Neural progenitor cell (in vitro differentiated cells): ENCODE data around the gene TSPAN18.

Source experiments
- CTCF ChIP-seq: fragments of 200-600 bp; sonication (generic); IDR thresholded peaks from 2 replicates; pipeline ENCODE4 v1.5.1; 2017; ENCODE audit warnings: antibody characterized with exemption, mild to moderate bottlenecking
- EZH2 ChIP-seq: fragments of 200-600 bp; sonication (generic); IDR thresholded peaks from 2 replicates; pipeline ENCODE4 v1.6.1; 2017; ENCODE audit warnings: antibody characterized with exemption, mild to moderate bottlenecking, moderate library complexity
- EZH2phosphoT487 ChIP-seq: fragments of 200-600 bp; sonication (generic); IDR thresholded peaks from 2 replicates; pipeline ENCODE4 v1.6.1; 2017; ENCODE audit warnings: antibody characterized with exemption

- TF ChIP-seq EZH2: no peak
- TF ChIP-seq CTCF: no peak
- TF ChIP-seq EZH2phosphoT487: no peak
These were observed 4.0 kb downstream of the TSPAN18 start for GRCh38 chr11:44730775-44731174.
